Lung microvascular endothelial cell (primary cell): ENCODE measurements around the gene CCDC88C. TPM values are rescaled to one million over a fixed set of nuclear protein-coding genes. Genes with fewer than 3 reads are reported as not detected.

Experiments
- DNase-seq, 2 donors: peaks; one replicate each; pipeline versions ENCODE4 v3.0.0 to v3.0.0-alpha.2; 2010; ENCODE audit warnings: low read depth in 2 of 2
- total RNA-seq: library from RNA; depleted of rRNA; stranded (reverse); fragments of >200 nt; gene quantifications from 2 replicates; pipeline ENCODE4 v1.2.1, GENCODE V29; 2014

The CCDC88C gene
- total RNA-seq, 1 donor from 2014 or later, result 13.7 TPM

DNA sequence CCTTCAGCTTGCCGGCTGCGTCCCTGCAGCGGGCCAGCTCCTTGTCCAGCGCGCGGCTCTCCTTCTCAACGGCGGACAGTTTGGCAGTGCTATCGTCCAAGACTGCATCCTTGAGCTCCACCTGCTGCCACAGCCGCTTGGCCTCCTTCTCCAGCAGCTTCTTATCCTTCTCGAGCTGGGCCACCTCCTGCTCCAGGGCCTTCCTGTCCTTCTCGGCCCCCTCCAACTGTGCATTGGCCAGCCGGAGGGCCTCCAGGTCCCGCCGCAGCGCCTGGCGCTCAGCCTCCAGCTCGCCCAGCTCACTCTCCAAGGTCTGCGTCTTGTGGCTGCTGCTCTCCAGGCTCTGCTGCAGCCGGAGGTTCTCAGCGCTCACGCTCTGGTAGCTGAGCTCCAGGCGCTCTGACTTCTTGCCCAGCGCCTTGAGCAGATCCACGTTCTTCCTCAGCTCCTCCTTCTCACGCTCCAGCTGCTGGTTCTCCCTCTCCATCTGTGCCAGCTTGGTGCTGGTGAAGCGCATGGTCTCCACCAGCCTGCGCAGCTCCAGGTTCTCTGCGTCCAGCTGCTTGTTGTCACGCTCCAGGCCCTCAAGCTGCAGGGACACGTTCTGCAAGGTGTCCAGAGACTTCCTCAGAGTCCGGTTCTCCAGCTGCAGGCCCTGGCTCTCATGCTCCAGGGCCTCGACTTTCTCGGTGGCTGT, 104.3 kb downstream of the CCDC88C start:
- DNase-seq, result no peak

DNA sequence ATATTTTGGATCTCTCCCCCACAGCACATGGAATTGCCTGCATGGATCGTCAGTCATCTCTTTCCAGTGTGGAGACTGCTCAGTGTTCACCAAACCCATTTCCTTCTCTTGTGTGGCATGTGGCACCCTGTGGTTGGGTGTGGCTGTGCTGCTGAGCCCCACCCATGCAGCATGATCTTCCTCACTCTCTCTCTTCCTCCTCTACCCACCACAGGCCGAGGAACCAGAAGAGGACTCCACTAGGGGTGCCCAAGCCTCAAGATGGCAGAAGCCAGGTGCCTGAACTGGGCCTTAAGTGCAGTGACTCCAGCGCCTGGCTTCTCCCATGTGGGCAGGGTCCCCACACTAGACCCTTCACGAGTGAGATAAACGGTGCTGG, 106.3 kb downstream of the CCDC88C start:
- no peak for DNase-seq

DNA sequence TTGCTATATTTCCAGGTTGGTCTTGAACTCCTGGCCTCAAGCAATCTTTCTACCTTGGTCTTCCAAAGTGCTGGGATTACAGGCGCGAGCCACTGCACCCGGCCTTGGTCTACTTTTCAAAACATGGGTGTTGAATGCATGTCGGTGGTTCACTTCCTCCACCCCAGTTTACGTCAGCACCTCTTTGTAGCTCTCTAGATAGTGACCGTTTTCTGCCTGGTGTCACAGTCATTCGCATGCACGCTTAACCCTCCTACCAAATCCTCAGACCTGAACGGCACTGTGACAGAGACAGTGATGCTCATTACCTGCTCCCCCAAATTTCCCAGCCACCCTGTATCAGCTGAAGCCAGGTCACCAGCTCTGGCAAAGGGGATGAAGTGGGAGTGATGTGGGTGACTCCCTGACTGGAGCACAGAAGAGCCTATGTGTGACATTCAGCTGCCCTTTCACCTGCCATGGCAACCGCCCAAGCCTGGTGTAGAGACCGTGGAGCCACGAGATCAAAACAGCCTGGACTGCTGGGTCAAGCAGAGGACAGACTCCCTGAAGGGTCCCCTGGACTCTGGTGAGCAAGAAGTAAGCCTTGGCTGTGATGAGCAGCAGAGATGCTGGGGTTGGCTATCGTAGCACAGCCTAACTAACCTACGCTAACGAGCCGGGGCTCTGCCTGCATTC, 106.9 kb downstream of the CCDC88C start:
- DNase-seq, result no peak

- DNase-seq, result no peak
These were observed 107.8 kb downstream of the CCDC88C start for GRCh38 chr14:91309756-91310280.

DNA sequence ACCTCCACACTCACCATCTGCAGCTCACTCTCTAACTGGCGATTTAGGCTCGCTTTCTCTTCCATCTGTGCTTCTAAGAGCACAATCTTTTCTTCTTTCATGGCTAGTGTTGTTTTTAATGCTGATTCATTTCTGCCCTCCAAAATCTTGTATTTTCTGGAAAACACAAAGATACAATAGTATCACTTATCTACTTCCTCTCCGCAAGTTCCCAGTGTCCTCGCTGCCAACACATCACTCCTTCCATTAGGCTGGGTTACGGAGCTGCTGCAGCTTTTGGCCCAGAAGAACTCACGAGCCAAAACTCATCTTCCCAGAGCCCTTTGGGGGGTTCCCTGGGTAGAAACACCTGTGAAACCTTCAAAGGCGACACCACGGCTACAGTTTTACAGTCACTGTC, 109.3 kb downstream of the CCDC88C start:
- no peak for DNase-seq

DNA sequence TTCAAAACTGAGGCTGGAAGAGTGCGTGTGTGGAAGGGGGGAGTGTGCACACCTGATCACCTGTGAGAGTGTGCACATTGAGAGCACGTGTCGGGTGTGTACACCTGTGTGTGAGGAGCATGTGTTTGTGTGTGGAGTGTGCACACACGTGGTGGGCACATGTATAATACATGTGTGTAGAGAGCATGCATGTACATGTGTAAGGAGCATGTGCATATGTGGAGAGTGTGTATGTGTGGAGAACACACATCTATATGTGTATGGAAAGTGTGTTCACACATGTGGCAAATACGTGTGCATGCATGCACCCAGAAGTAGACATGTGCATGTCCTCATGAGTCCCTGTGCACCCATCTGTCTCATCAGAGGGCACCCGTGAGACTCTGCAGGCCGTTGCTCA, 110.0 kb downstream of the CCDC88C start:
- DNase-seq, result no peak

DNA sequence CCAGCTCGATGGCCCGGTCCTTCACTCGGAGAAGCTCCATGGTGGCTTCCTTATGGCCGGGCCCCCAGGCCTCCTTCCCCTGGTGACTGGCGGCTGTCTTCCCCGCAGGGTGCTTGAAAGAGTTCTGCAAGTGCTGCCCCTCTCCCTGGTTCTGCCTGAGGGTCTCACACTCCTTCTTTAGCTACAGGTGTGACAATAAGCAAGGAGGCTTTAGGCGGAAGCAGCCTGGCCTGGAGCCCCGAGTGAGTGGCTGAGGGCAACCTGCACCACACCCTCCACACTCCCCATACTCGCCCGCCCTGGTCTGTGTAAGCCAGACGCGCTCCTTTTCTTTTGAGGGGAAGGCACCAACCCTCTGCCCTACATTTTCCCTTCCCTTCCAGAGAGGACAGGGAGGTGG, 110.6 kb downstream of the CCDC88C start:
- no peak for DNase-seq

GRCh38 chr14:91306547-91306946, 111.1 kb downstream of the CCDC88C start:
- DNase-seq, result no peak

- DNase-seq, result no peak
These were observed 111.8 kb downstream of the CCDC88C start for GRCh38 chr14:91305650-91306431.

- DNase-seq, result no peak
These were observed 113.7 kb downstream of the CCDC88C start for GRCh38 chr14:91303924-91304229.

DNA sequence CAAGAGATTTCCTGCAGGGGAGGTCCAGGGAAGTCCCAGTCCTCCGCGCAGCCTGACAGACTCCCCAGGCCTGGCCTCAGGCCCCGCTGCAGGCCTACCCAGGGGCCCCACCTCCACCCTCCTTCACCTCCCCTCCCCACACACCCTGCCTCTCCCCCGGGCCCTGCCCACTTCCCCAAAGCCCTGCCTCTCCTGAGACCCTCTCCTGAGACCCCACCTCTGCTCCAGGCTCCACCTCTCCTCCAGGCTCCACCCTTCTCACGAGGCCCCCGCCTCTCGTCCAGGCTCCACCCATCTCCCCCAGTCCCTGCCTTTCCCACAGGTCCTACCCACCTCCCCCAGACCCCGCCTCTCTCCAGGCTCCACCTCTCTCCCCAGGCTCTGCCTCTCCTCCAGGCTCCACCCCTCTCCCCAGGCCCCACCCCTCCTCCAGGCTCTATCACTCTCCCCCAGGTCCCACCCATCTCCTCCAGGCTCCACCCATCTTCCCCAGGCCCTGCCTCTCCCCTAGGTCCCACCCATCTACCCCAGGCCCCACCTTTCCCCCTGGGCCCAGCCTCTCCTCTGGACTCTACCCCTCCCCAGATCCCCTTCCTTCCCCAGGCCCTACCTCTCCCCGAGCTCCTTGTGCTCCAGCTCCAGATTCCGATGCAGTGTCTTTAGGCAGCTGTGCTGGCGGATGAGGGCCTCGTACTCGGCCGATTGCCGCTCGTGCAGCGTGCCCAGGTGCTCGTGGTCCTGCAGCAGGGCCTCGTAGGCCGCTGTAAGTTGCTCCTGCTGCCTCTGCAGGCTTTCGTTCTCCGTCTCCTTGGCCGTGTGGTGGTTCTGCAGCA, 114.3 kb downstream of the CCDC88C start:
- DNase-seq, result peak; percentile 28 to 75

DNA sequence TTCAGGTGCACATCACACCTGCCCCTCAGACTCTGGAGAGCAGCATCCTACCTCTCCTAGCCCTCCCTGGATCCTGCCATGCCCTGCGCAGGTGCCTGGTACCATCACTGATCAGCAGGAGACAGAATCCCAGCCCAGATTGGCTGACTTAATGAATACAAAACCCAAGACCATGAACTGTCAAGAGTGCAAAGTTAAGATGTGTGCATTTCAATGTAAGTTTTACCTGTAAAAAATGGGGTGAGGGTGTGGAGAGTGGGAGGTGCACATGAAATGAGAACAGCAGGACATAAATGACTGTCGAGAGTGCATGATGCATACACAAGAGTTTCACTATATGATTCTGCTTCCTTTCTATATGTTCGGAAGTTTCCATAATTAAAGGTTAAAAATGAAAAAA, 115.2 kb downstream of the CCDC88C start:
- DNase-seq, result no peak

DNA sequence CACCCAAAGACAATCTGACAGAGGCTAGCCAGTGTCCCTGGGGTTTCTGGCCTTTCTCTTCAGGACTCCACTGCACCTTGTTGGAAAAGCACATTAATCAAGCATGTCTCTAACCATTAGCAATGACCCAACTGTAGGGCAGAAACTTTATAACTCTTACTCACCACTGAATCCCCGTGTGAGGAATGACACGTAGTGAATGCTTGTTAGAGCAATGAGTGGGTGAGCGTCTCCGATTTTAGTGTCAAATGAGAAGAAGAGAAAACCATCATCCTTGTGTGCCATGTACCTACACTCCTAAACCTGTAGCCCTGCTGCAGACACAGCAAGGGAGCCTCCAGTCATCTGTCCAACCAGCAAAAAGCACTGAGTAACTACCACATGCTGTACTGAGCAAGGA, 116.7 kb downstream of the CCDC88C start:
- no peak for DNase-seq

DNA sequence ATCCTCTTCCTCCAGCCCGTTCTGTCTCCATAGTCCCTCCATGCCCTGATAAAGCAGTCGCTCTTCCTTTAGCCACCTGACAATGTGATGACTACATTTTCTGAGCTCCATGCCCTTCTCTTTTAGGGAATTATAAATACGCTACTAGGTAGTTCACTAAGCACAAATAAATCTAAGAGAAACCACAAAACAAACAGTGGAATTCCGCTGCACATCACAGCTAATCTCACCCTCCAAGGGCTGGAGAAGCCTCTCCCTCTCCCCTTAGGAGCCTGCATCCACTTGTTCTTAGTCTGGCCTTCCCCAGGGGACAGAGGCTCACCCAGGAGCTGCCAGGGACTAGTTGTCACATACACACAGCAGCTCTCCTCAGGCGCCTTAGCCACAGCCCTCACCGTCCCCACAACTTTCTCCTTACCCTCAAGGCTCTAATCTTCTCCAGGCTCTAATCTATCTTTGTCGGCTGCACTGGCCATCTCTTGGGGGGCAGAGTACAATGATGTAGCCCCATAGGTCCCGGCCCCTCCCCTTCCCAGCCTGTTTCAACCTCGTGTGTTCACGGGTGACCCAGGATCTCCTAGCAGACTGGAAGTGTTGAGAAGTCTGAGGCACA, 117.2 kb downstream of the CCDC88C start:
- no peak for DNase-seq

DNA sequence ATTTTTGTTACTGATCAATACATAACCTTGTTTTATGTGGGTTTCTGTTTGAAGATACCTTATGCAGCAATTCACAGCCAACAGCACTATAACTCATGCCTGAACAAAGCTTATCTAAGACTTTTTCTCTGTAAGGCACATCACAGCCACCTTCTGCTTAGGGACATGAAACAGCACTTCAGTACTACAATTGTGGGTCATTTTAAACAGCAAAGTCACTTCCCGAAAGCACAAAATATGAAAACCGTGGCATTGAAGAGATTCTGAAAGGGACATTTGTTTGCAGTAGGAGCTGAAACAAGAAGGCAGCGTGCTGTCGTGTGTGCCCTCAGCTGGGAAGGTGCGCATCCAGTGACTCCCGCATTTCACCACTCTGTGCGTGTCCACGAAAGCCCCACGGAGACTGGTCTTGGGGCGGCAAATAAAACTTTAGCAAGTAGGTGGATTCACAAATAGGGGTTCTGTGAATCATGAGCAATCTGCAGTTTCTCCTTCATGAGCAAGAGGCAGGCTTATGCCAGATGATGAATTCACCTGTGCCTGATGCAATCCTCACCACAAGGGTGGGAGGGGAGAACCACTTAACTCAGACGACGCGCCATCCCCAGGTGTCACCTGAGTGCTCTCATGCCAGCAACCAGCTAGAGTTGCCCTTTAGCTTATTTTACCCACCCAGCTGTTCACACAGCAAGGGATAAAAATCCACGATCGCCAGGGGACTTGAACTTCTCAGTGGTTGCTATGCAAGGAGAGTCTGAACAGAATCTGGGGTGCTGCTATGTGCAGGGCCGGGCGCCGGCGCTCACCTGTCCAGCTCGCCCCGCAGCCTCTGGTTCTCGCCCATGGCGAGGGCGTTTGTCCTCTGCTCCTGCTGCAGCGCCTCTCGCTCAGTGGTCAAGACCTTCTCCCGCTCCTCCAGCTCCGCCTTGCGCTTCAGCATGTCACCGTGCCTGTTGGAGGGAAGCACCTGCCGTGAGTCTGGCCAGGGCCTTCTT, 118.2 kb downstream of the CCDC88C start:
- DNase-seq, result no peak

GRCh38 chr14:91298576-91298975, 119.0 kb downstream of the CCDC88C start:
- DNase-seq, result peak in 1 of 2 donors; percentile 13

GRCh38 chr14:91297081-91297711, 120.4 kb downstream of the CCDC88C start:
- no peak for DNase-seq

DNA sequence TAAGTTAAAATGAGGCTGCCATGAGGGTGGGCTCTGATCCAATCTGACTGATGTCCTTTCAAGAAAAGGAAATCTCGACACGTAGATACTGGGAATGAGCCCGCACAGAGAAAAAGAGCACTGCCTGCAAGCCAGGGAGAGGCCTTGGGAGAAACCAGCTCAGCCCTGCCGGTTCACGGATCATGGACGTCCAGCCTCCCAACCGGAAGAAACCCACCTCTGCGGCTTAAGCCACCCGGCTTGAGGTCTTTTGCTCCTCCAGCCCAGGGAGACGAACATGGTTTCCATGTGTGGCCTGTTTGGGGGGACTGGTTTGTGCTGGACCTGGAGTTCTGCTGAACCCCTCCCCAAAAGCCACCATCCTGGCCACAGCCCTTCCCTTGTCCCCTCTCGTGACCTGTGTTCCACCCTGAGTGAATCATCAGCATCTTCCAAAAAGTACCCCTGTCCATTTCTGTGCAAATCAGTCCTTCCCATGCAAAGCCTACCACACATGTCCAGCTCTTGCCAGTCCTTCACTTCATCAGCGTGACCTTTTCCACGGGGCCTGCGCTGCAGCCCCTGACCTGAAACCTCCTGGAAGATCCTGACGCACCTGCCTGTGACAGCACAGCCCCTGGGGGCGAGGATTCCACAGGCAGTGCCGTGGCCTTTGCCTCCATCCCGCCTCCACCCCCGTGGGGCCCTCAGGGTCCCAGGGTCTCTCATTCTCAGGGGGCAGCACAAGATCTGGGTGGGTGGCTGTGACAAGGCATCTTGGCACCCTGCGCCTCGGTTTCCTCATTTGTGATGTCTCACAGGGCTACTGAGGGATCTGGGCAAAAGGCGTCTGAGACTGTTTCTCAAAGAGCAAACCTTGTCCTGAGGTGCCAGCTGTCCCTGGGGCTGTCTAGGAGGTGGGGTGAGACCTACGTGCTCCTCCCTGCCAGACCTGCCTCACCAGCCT, 121.5 kb downstream of the CCDC88C start:
- no peak for DNase-seq
